Ramos (cell line): ENCODE measurements around the gene PGM2.

Experiments used
- in situ Hi-C: fragments of 300-500 bp; cut with MboI; formaldehyde crosslinking; loops from one replicate; pipeline ENCODE4 v1.14.3; 2022; ENCODE audit warnings: low sequenced_read_pairs; ENCODE audit not compliant: unreplicated experiment

PGM2 gene

GRCh38 chr4:37852376-37852775 is 25.9 kb downstream of the PGM2 start:
- in situ Hi-C loops: no loop called here

- in situ Hi-C loops: no loop called here
Measured at GRCh38 chr4:37858112-37858511, 31.6 kb downstream of the PGM2 start.

GRCh38 chr4:37858872-37859271 is 32.4 kb downstream of the PGM2 start:
- in situ Hi-C loops: no loop called here

- in situ Hi-C loops: no loop called here
Measured at GRCh38 chr4:37860266-37860665, 33.8 kb downstream of the PGM2 start.

- in situ Hi-C loops: no loop called here
Measured at GRCh38 chr4:37862961-37863360, 36.5 kb downstream of the PGM2 start.

- in situ Hi-C loops: no loop called here
Measured at GRCh38 chr4:37864786-37865185, 38.3 kb downstream of the PGM2 start.

GRCh38 chr4:37865450-37865849 is 39.0 kb downstream of the PGM2 start:
- in situ Hi-C loops: no loop called here

GRCh38 chr4:37867102-37867501 is 40.6 kb downstream of the PGM2 start:
- in situ Hi-C loops: no loop called here

- in situ Hi-C loops: no loop called here
Measured at GRCh38 chr4:37868238-37868637, 41.8 kb downstream of the PGM2 start.

- in situ Hi-C loops: no loop called here
Measured at GRCh38 chr4:37872310-37872988, 46.0 kb downstream of the PGM2 start.

GRCh38 chr4:37873386-37873785 is 46.9 kb downstream of the PGM2 start:
- in situ Hi-C loops: no loop called here

GRCh38 chr4:37876156-37876555 is 49.7 kb downstream of the PGM2 start:
- in situ Hi-C loops: no loop called here

- in situ Hi-C loops: no loop called here
Measured at GRCh38 chr4:37879365-37879764, 52.9 kb downstream of the PGM2 start.

- in situ Hi-C loops: no loop called here
Measured at GRCh38 chr4:37881811-37882210, 55.3 kb downstream of the PGM2 start.

- in situ Hi-C loops: no loop called here
Measured at GRCh38 chr4:37882665-37883296, 56.3 kb downstream of the PGM2 start.

GRCh38 chr4:37884855-37885487 is 58.5 kb downstream of the PGM2 start:
- in situ Hi-C loops: no loop called here

GRCh38 chr4:37885496-37885895 is 59.0 kb downstream of the PGM2 start:
- in situ Hi-C loops: no loop called here

- in situ Hi-C loops: no loop called here
Measured at GRCh38 chr4:37889849-37890800, 63.6 kb downstream of the PGM2 start.

GRCh38 chr4:37890801-37891259 is 64.3 kb downstream of the PGM2 start, which contains the start of gene TBC1D1:
TBC1D1 (plus strand) TSS chr4:37891084; CDS start chr4:37902096, 11,012 bp downstream.
- in situ Hi-C loops: no loop called here
